Testis (tissue), 2 donors: ENCODE measurements around the gene ALK.

Experiments used
- CTCF ChIP-seq, 3 experiments: fragments of 450-650 bp in 2 of 3; fragments of 200-600 bp in 1 of 3; sonication (generic) in 1 of 3; IDR thresholded peaks; one replicate each; pipeline ENCODE4 v1.5.1; 2016 to 2019; ENCODE audit warnings: antibody characterized with exemption in 3 of 3, mild to moderate bottlenecking in 2 of 3, moderate library complexity in 1 of 3
- POLR2A ChIP-seq: fragments of 450-650 bp; IDR thresholded peaks from one replicate; pipeline ENCODE4 v1.6.1; 2017; ENCODE audit warnings: antibody characterized with exemption, mild to moderate bottlenecking, moderate library complexity

- TF ChIP-seq CTCF (IDR thresholded peaks at IDR 0.05) = no peak
- TF ChIP-seq POLR2A = no peak
Observed at GRCh38 chr2:29706171-29706720, 215.1 kb downstream of the ALK start.
